GM12878 (cell line): ENCODE data around the gene FLOT1. TPM values are rescaled to one million over a fixed set of nuclear protein-coding genes. Genes with fewer than 3 reads are reported as not detected.

ENCODE experiments used
- ATAC-seq: fragments of 200-7000 bp; cut with Tn5 transposase; 3 replicates; pipeline ENCODE4 v1.9.1; 2020; ENCODE audit warnings: mild to moderate bottlenecking, moderate library complexity
- BruUV-seq: library from RNA; stranded (reverse); fragments of 400-500 nt; replicated peaks from 2 replicates; lab custom pipeline; 2021; lab: Mats Ljungman, UMichigan
- CTCF ChIA-PET: fragments of 300-600 bp; sonication (Branson Sonifier 250); formaldehyde crosslinking; extraction: SDS; loops from one replicate; lab custom pipeline; 2021; ENCODE audit warnings: inconsistent platforms; lab: Yijun Ruan, JAX
- POLR2A ChIA-PET: fragments of 350-600 bp; formaldehyde crosslinking; extraction: SDS; loops from one replicate; lab custom pipeline; 2021; ENCODE audit warnings: inconsistent platforms; lab: Charles Lee
- RAD21 ChIA-PET: fragments of 300-600 bp; sonication (Branson Sonifier 250); formaldehyde crosslinking; loops from one replicate; lab custom pipeline; 2023; ENCODE audit warnings: antibody characterized with exemption; ENCODE audit not compliant: unreplicated experiment; lab: Charles Lee
- SMC1A ChIA-PET: fragments of 300-600 bp; sonication (Branson Sonifier 250); formaldehyde crosslinking; loops from one replicate; lab custom pipeline; 2023; ENCODE audit not compliant: unreplicated experiment, uncharacterized antibody; lab: Charles Lee
- DNase-seq: peaks from one replicate; pipeline ENCODE4 v3.0.0-alpha.2; 2011; ENCODE audit warnings: low read depth, low spot score
- FAIRE-seq: peaks from 3 replicates; lab custom pipeline; 2011; peaks lifted over from hg19 to GRCh38; lab: Jason Lieb, UNC
- H2AFZ ChIP-seq: 2 replicates; pipeline ENCODE4 v1.6.0; 2011; ENCODE audit warnings: low read depth, low read length, control low read depth; ENCODE audit not compliant: control insufficient read depth
- H3K27ac ChIP-seq: 2 replicates; pipeline ENCODE4 v1.5.1; 2011; ENCODE audit warnings: control low read depth; ENCODE audit not compliant: control insufficient read depth, insufficient read depth
- H3K27me3 ChIP-seq, 2 experiments: replicated peaks in 1 of 2; 2 replicates each; pipeline versions ENCODE4 v1.6.0 to v1.6.1; 2011; ENCODE audit warnings: low read length in 1 of 2; ENCODE audit not compliant: control insufficient read depth in 2 of 2, insufficient read depth in 2 of 2
- H3K36me3 ChIP-seq, 2 experiments: 2 replicates each; pipeline ENCODE4 v1.5.1; 2011; ENCODE audit warnings: low read length in 1 of 2; ENCODE audit not compliant: control insufficient read depth in 2 of 2, insufficient read depth in 2 of 2
- H3K4me1 ChIP-seq: 2 replicates; pipeline ENCODE4 v1.6.1; 2011; ENCODE audit warnings: mild to moderate bottlenecking, low read length, moderate library complexity, mixed read lengths; ENCODE audit not compliant: control insufficient read depth, insufficient read depth
- H3K4me2 ChIP-seq: 2 replicates; pipeline ENCODE4 v1.6.0; 2011; ENCODE audit warnings: control low read depth; ENCODE audit not compliant: control insufficient read depth, insufficient read depth
- H3K4me3 ChIP-seq: fragments of 200-600 bp; sonication (generic); 2 replicates; pipeline ENCODE4 v1.5.1; 2016
- H3K79me2 ChIP-seq: 2 replicates; pipeline ENCODE4 v1.6.0; 2011; ENCODE audit warnings: low read length; ENCODE audit not compliant: control insufficient read depth, insufficient read depth
- H3K9ac ChIP-seq: 2 replicates; pipeline ENCODE4 v1.8.0; 2011; ENCODE audit warnings: low read length, control low read depth, mixed read lengths; ENCODE audit not compliant: control insufficient read depth, insufficient read depth
- H3K9me3 ChIP-seq: replicated peaks from 3 replicates; pipeline ENCODE4 v1.5.1; 2011; ENCODE audit warnings: mild to moderate bottlenecking, low read length; ENCODE audit not compliant: control insufficient read depth, insufficient read depth
- H4K20me1 ChIP-seq: 2 replicates; pipeline ENCODE4 v1.6.0; 2011; ENCODE audit not compliant: control insufficient read depth, insufficient read depth
- BRCA1 ChIP-seq: IDR thresholded peaks from 2 replicates; pipeline ENCODE4 v1.6.1; 2011; ENCODE audit warnings: low read depth, low read length, improper control_type of control experiment
- CBFB ChIP-seq: IDR thresholded peaks from 2 replicates; pipeline ENCODE4 v1.6.1; 2016; ENCODE audit warnings: antibody characterized with exemption, low read depth
- CBX5 ChIP-seq: sonication (generic); IDR thresholded peaks from 2 replicates; pipeline ENCODE4 v1.6.1; 2016; ENCODE audit warnings: low read depth, moderate library complexity, mild to moderate bottlenecking, inconsistent platforms
- EED ChIP-seq: sonication (generic); IDR thresholded peaks from 2 replicates; pipeline ENCODE4 v1.6.1; 2016; ENCODE audit warnings: antibody characterized with exemption, low read depth
- JUNB ChIP-seq: IDR thresholded peaks from 2 replicates; pipeline ENCODE4 v1.6.1; 2016; ENCODE audit warnings: antibody characterized with exemption, mild to moderate bottlenecking
- PML ChIP-seq: IDR thresholded peaks from 2 replicates; pipeline ENCODE4 v1.6.1; 2012; ENCODE audit warnings: low read length, inconsistent platforms
- SIX5 ChIP-seq: IDR thresholded peaks from 2 replicates; pipeline ENCODE4 v1.6.1; 2011; ENCODE audit warnings: mild to moderate bottlenecking, low read depth, low read length, moderate library complexity; ENCODE audit not compliant: severe bottlenecking
- SMAD5 ChIP-seq: IDR thresholded peaks from 2 replicates; pipeline ENCODE4 v1.6.1; 2016; ENCODE audit warnings: antibody characterized with exemption, low read depth
- SREBF1 ChIP-seq: IDR thresholded peaks from 2 replicates; pipeline ENCODE4 v1.6.1; 2012; ENCODE audit warnings: mild to moderate bottlenecking, low read length
- TCF3 ChIP-seq: IDR thresholded peaks from 2 replicates; pipeline ENCODE4 v1.6.1; 2012; ENCODE audit warnings: low read depth, mild to moderate bottlenecking, low read length, borderline replicate concordance; ENCODE audit not compliant: insufficient read depth
- USF2 ChIP-seq: IDR thresholded peaks from 2 replicates; pipeline ENCODE4 v1.6.1; 2011; ENCODE audit warnings: low read depth, low read length, improper control_type of control experiment, borderline replicate concordance
- ZNF24 ChIP-seq: fragments of 450-650 bp; IDR thresholded peaks from 2 replicates; pipeline ENCODE4 v1.6.1; 2017; ENCODE audit warnings: antibody characterized with exemption, mild to moderate bottlenecking
- ZNF592 ChIP-seq: fragments of 450-650 bp; IDR thresholded peaks from 2 replicates; pipeline ENCODE4 v1.6.1; 2017; ENCODE audit warnings: mild to moderate bottlenecking, moderate library complexity
- ZSCAN29 ChIP-seq: fragments of 450-650 bp; IDR thresholded peaks from 2 replicates; pipeline ENCODE4 v1.6.1; 2017; ENCODE audit warnings: mild to moderate bottlenecking, moderate library complexity
- WGBS: methylation state at CpG from one replicate; pipeline ENCODE4 v1.1.6; 2016; ENCODE audit warnings: low lambda C conversion rate; ENCODE audit not compliant: insufficient replicate concordance, insufficient coverage; ENCODE audit errors: missing lambda C conversion rate; 5-methylcytosine and 5-hydroxymethylcytosine counted together
- in situ Hi-C: fragments of 300-500 bp; cut with MboI; formaldehyde crosslinking; loops from 9 replicates; pipeline ENCODE4 v1.14.3; 2018; ENCODE audit warnings: mixed read lengths
- intact Hi-C: fragments of 100-400 bp; cut with micrococcal nuclease; formaldehyde crosslinking; loops from one replicate; pipeline ENCODE4 v1.14.2; 2022; ENCODE audit not compliant: unreplicated experiment
- polyA plus RNA-seq, 11 experiments: library from polyadenylated mRNA; depleted of rRNA in 4 of 11; unstranded in 6 of 11; stranded (reverse) in 5 of 11; fragments of >200 nt; fragmentation: Nextera tagmentation in 4 of 11; fragmentation: Illumina TruSeq in 1 of 11; extraction: Ambion mirVana in 4 of 11; extraction: Trizol in 1 of 11; gene quantifications; 1 replicate in 1 of 11; 2 replicates in 10 of 11; pipeline versions ENCODE4 v1.2.1 to v1.2.3, GENCODE V29; 2011 to 2016; ENCODE audit warnings: inconsistent platforms in 2 of 11, missing spikeins in 2 of 11, low read depth in 1 of 11
- total RNA-seq, 4 experiments: library from RNA; depleted of rRNA in 3 of 4; stranded (reverse); fragments of >200 nt in 3 of 4; fragmentation: Illumina TruSeq in 1 of 4; extraction: Trizol in 1 of 4; gene quantifications; 2 replicates each; pipeline versions ENCODE4 v1.2.1 to v1.2.3, GENCODE V29; 2013 to 2021

The FLOT1 gene
- total and polyA plus RNA-seq, 10 of the 15 experiments (the other 5 are each of a cell fraction or from before 2014, with no cell fraction given), result 12.3 to 153 (median 112) TPM

- ChIA-PET CTCF (interaction anchor here (2.1 to 5.0 kb wide), 7 partner anchors 13 to 57 kb away, joined by 6 to 39 read pairs (median 12); partner anchors contain the start of gene IER3), SMC1A (interaction anchor here (0.8 to 9.7 kb wide), 10 partner anchors 10 to 46 kb away, joined by 3 to 217 read pairs (median 40); partner anchors contain the start of gene FLOT1), RAD21 (interaction anchor here (1.5 to 7.4 kb wide), 4 partner anchors 11 to 50 kb away, joined by 4 to 98 read pairs (median 50); no protein-coding TSS in a partner anchor), POLR2A (interaction anchor here (1.0 to 6.2 kb wide), 7 partner anchors 11 to 47 kb away, joined by 4 to 89 read pairs (median 19); partner anchors contain the start of gene FLOT1)
- Histone ChIP-seq H4K20me1 (no peaks in the 10 kb centered on the region), H3K4me2 (no peak overlapping the region), H3K27ac (no peak overlapping the region), H3K9ac (no peak overlapping the region), H3K27me3 (no peaks in the 10 kb centered on the region), H3K36me3 (no peaks in the 10 kb centered on the region), H2AFZ (no peak overlapping the region), H3K4me3 (no peak overlapping the region), H3K79me2 (no peaks in the 10 kb centered on the region), H3K4me1 (peaks cover 33% of the 10 kb centered on the region), H3K9me3 (no peaks in the 10 kb centered on the region)
- TF ChIP-seq JUNB (no peak), SIX5 (no peak), BRCA1 (no peak), EED (no peak), ZSCAN29 (no peak), SMAD5 (no peak), TCF3 (no peak), USF2 (no peak), CBFB (no peak), ZNF24 (no peak), CBX5 (no peak), ZNF592 (no peak), PML (no peak), SREBF1 (no peak)
- no TSS peak for BruUV-seq
- intact Hi-C loops, result no loop called here
- ATAC-seq, result no peak
- WGBS, result 66% methylated on average over 3 of the region's 3 CpGs
- in situ Hi-C loops, result no loop called here
- DNase-seq, result no peak
- no peak for FAIRE-seq
Measured at GRCh38 chr6:30770592-30770991, 28.1 kb upstream of the FLOT1 start.
